Thyroid gland (tissue), 4 donors: Measurements from ENCODE around the gene MYBBP1A.
"Not testable (repeated sequence)": the region's sequence is repeated elsewhere in the genome, so short reads cannot be mapped to it uniquely, and the experiment has no call there.

Source experiments
- POLR2A ChIP-seq, 2 donors: fragments of 450-650 bp; IDR thresholded peaks; one replicate each; pipeline ENCODE4 v1.6.1; 2017; ENCODE audit warnings: antibody characterized with exemption in 2 of 2, mild to moderate bottlenecking in 2 of 2, moderate library complexity in 1 of 2
- TF ChIP-seq, protein P1 (sequence below), 6 experiments: fragments of 200-600 bp in 3 of 6; fragments of 450-650 bp in 3 of 6; sonication (generic) in 3 of 6; IDR thresholded peaks; one replicate each; pipeline ENCODE4 v1.5.1; 2016 to 2019; ENCODE audit warnings: antibody characterized with exemption in 6 of 6, mild to moderate bottlenecking in 2 of 6, inconsistent platforms in 1 of 6, moderate library complexity in 1 of 6

DNA sequence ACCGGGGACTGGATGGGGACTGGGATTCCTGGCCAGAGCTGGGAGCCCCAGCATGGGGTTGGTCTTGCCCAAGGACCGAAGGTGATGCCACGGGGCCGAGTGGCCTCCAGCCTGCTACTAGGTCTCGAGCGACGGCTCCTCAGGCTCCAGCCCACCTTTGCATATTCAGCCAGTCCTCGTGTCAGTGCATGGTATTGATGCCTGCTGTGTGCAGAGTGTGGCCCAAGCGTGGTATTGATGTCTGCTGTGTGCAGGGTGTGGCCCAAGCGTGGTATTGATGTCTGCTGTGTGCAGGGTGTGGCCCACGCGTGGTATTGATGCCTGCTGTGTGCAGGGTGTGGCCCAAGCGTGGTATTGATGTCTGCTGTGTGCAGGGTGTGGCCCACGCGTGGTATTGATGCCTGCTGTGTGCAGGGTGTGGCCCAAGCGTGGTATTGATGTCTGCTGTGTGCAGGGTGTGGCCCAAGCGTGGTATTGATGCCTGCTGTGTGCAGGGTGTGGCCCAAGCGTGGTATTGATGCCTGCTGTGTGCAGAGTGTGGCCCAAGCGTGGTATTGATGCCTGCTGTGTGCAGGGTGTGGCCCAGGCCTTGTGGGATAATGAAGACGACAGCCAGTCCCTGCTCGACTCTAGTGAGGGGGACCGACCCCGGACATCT lies 40.6 kb upstream of the MYBBP1A start:
- TF ChIP-seq, protein P1, sequence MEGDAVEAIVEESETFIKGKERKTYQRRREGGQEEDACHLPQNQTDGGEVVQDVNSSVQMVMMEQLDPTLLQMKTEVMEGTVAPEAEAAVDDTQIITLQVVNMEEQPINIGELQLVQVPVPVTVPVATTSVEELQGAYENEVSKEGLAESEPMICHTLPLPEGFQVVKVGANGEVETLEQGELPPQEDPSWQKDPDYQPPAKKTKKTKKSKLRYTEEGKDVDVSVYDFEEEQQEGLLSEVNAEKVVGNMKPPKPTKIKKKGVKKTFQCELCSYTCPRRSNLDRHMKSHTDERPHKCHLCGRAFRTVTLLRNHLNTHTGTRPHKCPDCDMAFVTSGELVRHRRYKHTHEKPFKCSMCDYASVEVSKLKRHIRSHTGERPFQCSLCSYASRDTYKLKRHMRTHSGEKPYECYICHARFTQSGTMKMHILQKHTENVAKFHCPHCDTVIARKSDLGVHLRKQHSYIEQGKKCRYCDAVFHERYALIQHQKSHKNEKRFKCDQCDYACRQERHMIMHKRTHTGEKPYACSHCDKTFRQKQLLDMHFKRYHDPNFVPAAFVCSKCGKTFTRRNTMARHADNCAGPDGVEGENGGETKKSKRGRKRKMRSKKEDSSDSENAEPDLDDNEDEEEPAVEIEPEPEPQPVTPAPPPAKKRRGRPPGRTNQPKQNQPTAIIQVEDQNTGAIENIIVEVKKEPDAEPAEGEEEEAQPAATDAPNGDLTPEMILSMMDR (IDR thresholded peaks at IDR 0.05) = not testable (repeated sequence)
- not testable (repeated sequence) for TF ChIP-seq POLR2A (IDR thresholded peaks at IDR 0.05)
